CD14-positive monocyte (primary cell): ENCODE data around the gene SHB. TPM values are rescaled to one million over a fixed set of nuclear protein-coding genes. Genes with fewer than 3 reads are reported as not detected.

Source experiments
- DNase-seq, 3 donors: peaks; one replicate each; pipeline ENCODE4 v3.0.0-alpha.2; 2011 to 2022
- H2AFZ ChIP-seq: 2 replicates; pipeline ENCODE4 v1.6.0; 2012; ENCODE audit warnings: mild to moderate bottlenecking, low read depth, low read length, inconsistent platforms; ENCODE audit not compliant: insufficient read depth, poor library complexity, severe bottlenecking
- H3K27ac ChIP-seq, 2 donors: 1 replicate in 1 of 2; 2 replicates in 1 of 2; pipeline ENCODE4 v1.5.1; 2012 to 2013; ENCODE audit warnings: low read length in 2 of 2, control low read depth in 1 of 2, inconsistent platforms in 1 of 2, low read depth in 1 of 2, mild to moderate bottlenecking in 1 of 2
- H3K27me3 ChIP-seq, 2 donors: one replicate each; pipeline versions ENCODE4 v1.6.0 to v1.6.1; 2011 to 2013; ENCODE audit warnings: low read length in 2 of 2; ENCODE audit not compliant: control insufficient read depth in 2 of 2, insufficient read depth in 2 of 2
- H3K36me3 ChIP-seq, 2 donors: replicated peaks in 1 of 2; 1 replicate in 1 of 2; 2 replicates in 1 of 2; pipeline versions ENCODE4 v1.5.1 to v1.6.1; 2012 to 2013; ENCODE audit warnings: low read length in 2 of 2, control low read depth in 1 of 2, inconsistent platforms in 1 of 2, mild to moderate bottlenecking in 1 of 2; ENCODE audit not compliant: insufficient read depth in 2 of 2, control insufficient read depth in 1 of 2
- H3K4me1 ChIP-seq, 2 donors: 1 replicate in 1 of 2; 2 replicates in 1 of 2; pipeline versions ENCODE4 v1.5.1 to v1.6.1; 2012 to 2013; ENCODE audit warnings: low read length in 2 of 2, control low read depth in 1 of 2, inconsistent platforms in 1 of 2, mild to moderate bottlenecking in 1 of 2, moderate library complexity in 1 of 2; ENCODE audit not compliant: insufficient read depth in 2 of 2, control insufficient read depth in 1 of 2
- H3K4me2 ChIP-seq: replicated peaks from 2 replicates; pipeline ENCODE3; 2012; ENCODE audit warnings: low read length, moderate library complexity, mild to moderate bottlenecking; ENCODE audit not compliant: poor library complexity, severe bottlenecking; ENCODE audit errors: extremely low read depth
- H3K4me3 ChIP-seq, 3 experiments: fragments of 200-600 bp in 1 of 3; sonication (generic) in 1 of 3; replicated peaks in 1 of 3; 1 replicate in 2 of 3; 2 replicates in 1 of 3; pipeline ENCODE4 v1.5.1; 2011 to 2013; ENCODE audit warnings: low read length in 3 of 3, mild to moderate bottlenecking in 3 of 3, control low read depth in 2 of 3, low read depth in 2 of 3, inconsistent platforms in 1 of 3, moderate library complexity in 1 of 3
- H3K79me2 ChIP-seq: 2 replicates; pipeline ENCODE4 v1.6.0; 2012; ENCODE audit warnings: mild to moderate bottlenecking, control low read depth, inconsistent platforms, low read length, moderate library complexity; ENCODE audit not compliant: insufficient read depth
- H3K9ac ChIP-seq: 2 replicates; pipeline ENCODE4 v1.6.0; 2017; ENCODE audit warnings: low read length, mild to moderate bottlenecking; ENCODE audit not compliant: insufficient read depth, poor library complexity, severe bottlenecking
- H3K9me3 ChIP-seq, 2 donors: replicated peaks in 1 of 2; 1 replicate in 1 of 2; 2 replicates in 1 of 2; pipeline versions ENCODE4 v1.5.1 to v1.6.1; 2012 to 2013; ENCODE audit warnings: low read length in 2 of 2, control low read depth in 1 of 2; ENCODE audit not compliant: control insufficient read depth in 1 of 2, insufficient read depth in 1 of 2
- H4K20me1 ChIP-seq: 2 replicates; pipeline ENCODE4 v1.6.0; 2012; ENCODE audit warnings: mild to moderate bottlenecking, low read length, control low read depth, moderate library complexity; ENCODE audit not compliant: insufficient read depth
- H3K27ac Mint-ChIP-seq, 7 donors: one replicate each; pipeline ENCODE4 v1.8.0; 2020; ENCODE audit warnings: mild to moderate bottlenecking in 7 of 7, mixed read lengths in 7 of 7, moderate library complexity in 6 of 7, inconsistent platforms in 2 of 7
- H3K27me3 Mint-ChIP-seq, 3 donors: one replicate each; pipeline ENCODE4 v1.8.0; 2021 to 2022; ENCODE audit warnings: low read depth in 3 of 3, mild to moderate bottlenecking in 3 of 3, mixed read lengths in 3 of 3, moderate library complexity in 3 of 3, inconsistent platforms in 1 of 3
- H3K36me3 Mint-ChIP-seq, 2 donors: one replicate each; pipeline ENCODE4 v1.8.0; 2020; ENCODE audit warnings: mixed read lengths in 2 of 2, inconsistent platforms in 1 of 2, mild to moderate bottlenecking in 1 of 2
- H3K4me1 Mint-ChIP-seq: one replicate; pipeline ENCODE4 v1.8.0; 2020; ENCODE audit warnings: mild to moderate bottlenecking, mixed read lengths
- H3K4me3 Mint-ChIP-seq, 2 donors: one replicate each; pipeline ENCODE4 v1.8.0; 2020; ENCODE audit warnings: mild to moderate bottlenecking in 2 of 2, mixed read lengths in 2 of 2, moderate library complexity in 1 of 2
- H3K9me3 Mint-ChIP-seq, 7 donors: one replicate each; pipeline ENCODE4 v1.8.0; 2020 to 2022; ENCODE audit warnings: mixed read lengths in 7 of 7, mild to moderate bottlenecking in 6 of 7, moderate library complexity in 6 of 7, inconsistent platforms in 2 of 7
- CTCF ChIP-seq: fragments of 200-600 bp; IDR thresholded peaks from one replicate; pipeline ENCODE4 v1.8.0; 2022; ENCODE audit warnings: antibody characterized with exemption, mild to moderate bottlenecking
- WGBS: methylation state at CpG from one replicate; pipeline ENCODE4 v1.1.5; 2013; ENCODE audit warnings: missing lambda C conversion rate; ENCODE audit not compliant: insufficient coverage; 5-methylcytosine and 5-hydroxymethylcytosine counted together
- intact Hi-C, 2 donors: fragments of 100-400 bp; cut with micrococcal nuclease; formaldehyde crosslinking; loops; one replicate each; pipeline versions ENCODE4 v1.15.0 to v1.15.1; 2023
- polyA plus RNA-seq, 3 donors: library from polyadenylated mRNA; depleted of rRNA in 1 of 3; unstranded in 2 of 3; stranded (reverse) in 1 of 3; fragments of 300-500 nt in 2 of 3; fragments of >200 nt in 1 of 3; fragmentation: Illumina TruSeq in 2 of 3; gene quantifications; 1 replicate in 2 of 3; 2 replicates in 1 of 3; pipeline ENCODE4 v1.2.3, GENCODE V29; 2012 to 2021

The SHB gene
- polyA plus RNA-seq, 3 donors, result 0.27 to 1.3 (median 0.31) TPM

GRCh38 chr9:37965116-37965515 is 103.9 kb downstream of the SHB start:
- Histone ChIP-seq H3K27me3 (no peaks in the 10 kb centered on the region), H3K79me2 (no peaks in the 10 kb centered on the region), H3K9ac (no peak overlapping the region), H3K27ac (no peak overlapping the region), H2AFZ (no peak overlapping the region), H4K20me1 (no peaks in the 10 kb centered on the region), H3K9me3 (no peaks in the 10 kb centered on the region), H3K4me3 (no peak overlapping the region), H3K4me2 (no peak overlapping the region), H3K4me1 (peaks cover 16 to 31% of the 10 kb centered on the region in 2 donors), H3K36me3 (no peaks in the 10 kb centered on the region)
- peaks cover 2% of the 10 kb centered on the region in 2 donors for H3K36me3 Mint-ChIP-seq
- H3K4me3 Mint-ChIP-seq, result no peak overlapping the region
- no peak for TF ChIP-seq CTCF
- peak overlapping the region in 2 of 7 donors; percentile 42 to 81 for H3K27ac Mint-ChIP-seq
- no peak for DNase-seq
- peaks cover 48% of the 10 kb centered on the region for H3K4me1 Mint-ChIP-seq
- peaks cover 0 to 5% (median 0%) of the 10 kb centered on the region in 3 donors for H3K27me3 Mint-ChIP-seq
- 100% methylated on average over 1 of the region's 2 CpGs for WGBS
- intact Hi-C loops, result loop anchor here in 1 of 2 donors (10.0 kb wide), 1 partner anchor 100 kb away; the partner anchor contains the start of gene SHB
- H3K9me3 Mint-ChIP-seq, result peaks cover 0 to 1% (median 0%) of the 10 kb centered on the region in 7 donors

- peaks cover 16 to 31% of the 10 kb centered on the region in 2 donors for H3K4me1 ChIP-seq
- no peak overlapping the region for H3K4me2 ChIP-seq
- Mint-ChIP-seq H3K27me3 (peaks cover 0 to 5% (median 0%) of the 10 kb centered on the region in 3 donors), H3K4me3 (no peak overlapping the region), H3K27ac (peak overlapping the region in 2 of 7 donors; percentile 42 to 81), H3K9me3 (peaks cover 0 to 1% (median 0%) of the 10 kb centered on the region in 7 donors), H3K36me3 (peaks cover 2% of the 10 kb centered on the region in 2 donors), H3K4me1 (peaks cover 46% of the 10 kb centered on the region)
- intact Hi-C loops, result loop anchor here in 1 of 2 donors (10.0 kb wide), 1 partner anchor 100 kb away; the partner anchor contains the start of gene SHB
- H3K27ac ChIP-seq, result no peak overlapping the region
- no peaks in the 10 kb centered on the region for H3K79me2 ChIP-seq
- no peaks in the 10 kb centered on the region for H4K20me1 ChIP-seq
- 100% methylated on average over 4 of the region's 5 CpGs for WGBS
- H3K4me3 ChIP-seq, result no peak overlapping the region
- TF ChIP-seq CTCF, result no peak
- no peak for DNase-seq
- no peaks in the 10 kb centered on the region for H3K27me3 ChIP-seq
- H3K9me3 ChIP-seq, result no peaks in the 10 kb centered on the region
- no peak overlapping the region for H2AFZ ChIP-seq
- H3K36me3 ChIP-seq, result no peaks in the 10 kb centered on the region
- H3K9ac ChIP-seq, result no peak overlapping the region
Observed at GRCh38 chr9:37964740-37965081, 104.3 kb downstream of the SHB start.
